GM15510 (cell line): ENCODE results near the gene ATG4D.

ENCODE experiments used
- POLR2A ChIP-seq: IDR thresholded peaks from 3 replicates; pipeline ENCODE4 v1.6.1; 2011; ENCODE audit warnings: borderline replicate concordance; ENCODE audit not compliant: insufficient read length; ENCODE audit errors: extremely low read depth

The ATG4D gene

DNA sequence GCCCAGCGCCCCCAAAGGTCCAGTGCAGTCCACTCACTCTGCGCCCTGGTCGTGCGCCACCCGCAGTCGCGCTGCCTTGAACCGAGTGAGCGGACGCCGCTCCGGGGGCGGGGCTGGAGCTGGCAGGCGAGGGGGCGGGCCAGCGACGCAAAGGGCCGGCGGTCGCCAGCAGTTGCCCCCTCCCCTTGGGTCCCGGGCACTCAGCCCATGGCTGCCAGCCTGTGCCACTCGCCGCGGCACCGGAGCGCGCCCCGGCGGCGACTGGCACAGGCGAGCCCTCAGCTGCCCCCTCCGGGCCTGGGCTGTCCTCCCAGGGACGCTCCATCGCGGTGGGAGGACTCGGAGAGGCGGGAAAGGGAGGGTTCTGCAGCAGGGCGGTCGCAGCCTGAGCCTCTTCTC lies 26.3 kb upstream of the ATG4D start, which contains the start of gene S1PR5:
Gene S1PR5, minus strand, starts transcription at position 87 of the 399 bp plus-strand sequence. CDS start 2,436 bp downstream, outside the sequence.
- TF ChIP-seq POLR2A = no peak

DNA sequence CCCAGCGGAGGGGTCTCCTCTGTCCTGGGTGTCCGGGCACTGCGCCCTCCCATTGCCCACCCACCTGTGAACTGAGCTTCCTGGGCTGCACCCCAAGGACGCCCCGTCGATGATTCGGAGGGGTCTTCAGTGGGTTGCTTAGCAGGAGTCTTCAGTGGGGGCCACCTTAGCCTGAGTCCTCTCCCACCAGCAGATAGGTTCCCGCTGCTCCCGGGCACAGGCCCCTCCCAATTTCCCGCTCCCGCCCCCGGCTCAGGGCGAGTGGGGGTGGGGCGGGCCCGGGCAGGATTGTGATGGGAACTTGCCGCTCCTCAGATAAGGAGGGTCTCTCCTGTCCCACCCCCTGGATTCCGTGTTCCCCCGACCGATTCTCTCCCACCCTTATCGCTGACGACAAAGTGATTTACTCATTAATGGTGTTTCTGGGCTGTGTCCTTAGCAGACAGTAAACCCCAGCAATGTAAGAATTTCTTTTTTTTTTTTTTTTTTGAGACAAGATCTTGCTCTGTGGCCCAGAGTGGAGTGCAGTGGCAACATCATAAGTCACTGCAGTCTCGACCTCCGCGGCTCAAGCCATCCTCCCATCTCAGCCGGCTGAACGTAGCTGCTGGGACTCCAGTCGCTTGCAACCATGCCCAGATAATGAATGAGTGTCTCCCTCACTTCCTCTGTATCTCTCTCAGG lies 25.8 kb upstream of the ATG4D start:
- TF ChIP-seq POLR2A = no peak

DNA sequence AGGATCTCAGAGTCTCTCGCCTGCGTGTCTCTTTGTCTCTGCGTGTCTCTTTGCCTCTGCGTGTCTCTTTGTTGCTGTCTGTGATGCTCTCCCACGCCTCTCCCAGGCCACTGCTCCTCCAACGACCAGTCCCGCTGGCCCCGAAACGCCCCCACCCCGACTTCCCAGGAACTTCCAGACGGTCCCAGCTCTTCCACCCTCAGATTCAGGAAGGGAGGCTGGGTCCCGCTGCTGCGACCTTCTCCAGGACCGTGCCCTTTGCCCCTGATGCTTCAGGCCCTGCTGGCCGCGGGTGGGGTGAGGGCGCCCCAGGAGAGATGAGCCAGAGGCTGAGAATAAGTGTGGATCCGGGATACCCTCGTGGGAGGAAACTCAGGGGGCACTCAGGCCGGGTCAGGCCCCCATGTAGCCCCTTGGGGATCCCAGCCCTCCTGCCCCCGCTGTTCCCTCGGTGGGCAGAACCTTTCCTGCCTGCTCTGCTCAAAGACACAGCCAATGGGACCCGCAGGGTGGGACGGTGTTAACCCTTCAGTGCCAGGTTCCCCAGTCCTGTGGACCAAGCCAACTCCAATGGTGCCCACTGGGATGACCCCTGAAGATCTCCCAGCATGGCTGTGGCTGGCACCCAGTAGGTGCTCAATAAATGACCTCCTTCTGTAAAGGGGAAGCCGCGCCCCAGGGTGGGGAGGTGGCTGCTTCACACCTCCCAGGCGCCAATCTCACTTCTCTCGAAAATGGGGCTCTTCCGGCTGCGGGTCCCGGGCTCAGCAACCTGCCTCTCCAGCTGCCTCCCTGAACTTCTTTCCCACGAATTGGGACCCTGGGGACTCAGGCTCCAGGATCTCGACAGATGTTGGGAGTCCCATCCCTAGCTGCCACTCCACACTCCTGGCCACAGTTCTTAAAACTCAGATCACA lies 25.0 kb upstream of the ATG4D start:
- TF ChIP-seq POLR2A = no peak

GRCh38 chr19:10519421-10519820 lies 24.3 kb upstream of the ATG4D start:
- TF ChIP-seq POLR2A = no peak

- no peak for TF ChIP-seq POLR2A
Observed at GRCh38 chr19:10520652-10521318, 22.9 kb upstream of the ATG4D start.

- TF ChIP-seq POLR2A = no peak
Observed at GRCh38 chr19:10521461-10522171, 22.1 kb upstream of the ATG4D start.

- no peak for TF ChIP-seq POLR2A
Observed at GRCh38 chr19:10523135-10523636, 20.5 kb upstream of the ATG4D start.

DNA sequence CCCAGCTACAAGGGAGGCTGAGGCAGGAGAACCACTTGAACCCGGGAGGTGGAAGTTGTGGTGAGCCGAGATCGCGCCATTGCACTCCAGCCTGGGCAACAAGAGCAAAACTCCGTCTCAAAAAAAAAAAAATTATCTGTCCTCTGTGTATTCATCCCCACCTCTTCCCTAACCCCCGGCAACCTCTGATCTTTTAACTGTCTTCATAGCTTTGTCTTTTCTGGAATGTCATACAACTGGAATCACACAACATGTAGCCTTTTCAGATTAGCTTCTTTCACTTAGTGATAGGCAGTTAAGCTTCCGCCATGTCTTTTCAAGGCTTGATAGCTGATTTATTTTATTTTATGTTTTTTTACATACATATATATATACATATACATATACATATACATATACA lies 18.1 kb upstream of the ATG4D start:
- TF ChIP-seq POLR2A = no peak

- no peak for TF ChIP-seq POLR2A
Observed at GRCh38 chr19:10532457-10532856, 11.2 kb upstream of the ATG4D start.

GRCh38 chr19:10533646-10534386 lies 9.9 kb upstream of the ATG4D start:
- no peak for TF ChIP-seq POLR2A

GRCh38 chr19:10535613-10536012 lies 8.1 kb upstream of the ATG4D start:
- no peak for TF ChIP-seq POLR2A

DNA sequence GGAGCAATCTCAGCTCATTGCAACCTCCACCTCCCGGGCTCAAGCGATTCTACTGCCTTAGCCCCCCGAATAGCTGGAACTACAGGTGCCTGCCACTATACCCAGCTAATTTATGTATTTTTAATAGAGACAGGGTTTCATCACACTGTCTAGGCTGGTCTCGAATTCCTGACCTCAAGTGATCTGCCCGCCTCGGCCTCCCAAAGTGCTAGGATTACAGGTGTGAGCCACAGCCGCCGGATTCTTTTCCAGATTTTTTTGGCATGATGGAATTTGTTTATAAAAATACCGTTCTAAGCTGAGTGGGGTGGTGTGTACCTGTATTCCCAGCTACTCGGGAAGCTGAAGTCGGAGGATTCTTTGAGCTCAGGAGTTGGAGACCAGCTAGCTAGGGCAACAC lies 6.0 kb upstream of the ATG4D start:
- no peak for TF ChIP-seq POLR2A

GRCh38 chr19:10538204-10538983 lies 5.3 kb upstream of the ATG4D start:
- TF ChIP-seq POLR2A = no peak
